Fibroblast of lung (primary cell): ENCODE data around the gene GLUL.

ENCODE experiments used
- EZH2 ChIP-seq: IDR thresholded peaks from 2 replicates; pipeline ENCODE4 v1.5.1; 2012; ENCODE audit warnings: low read length, control low read depth, mild to moderate bottlenecking; ENCODE audit errors: missing control alignments
- TF ChIP-seq, protein P1 (sequence below), 2 donors: IDR thresholded peaks in 1 of 2; conservative IDR thresholded peaks in 1 of 2; 1 replicate in 1 of 2; 2 replicates in 1 of 2; pipeline ENCODE4 v1.5.1; 2011 to 2012; ENCODE audit warnings: low read length in 2 of 2, control low read depth in 1 of 2, inconsistent platforms in 1 of 2, low read depth in 1 of 2, mild to moderate bottlenecking in 1 of 2

DNA sequence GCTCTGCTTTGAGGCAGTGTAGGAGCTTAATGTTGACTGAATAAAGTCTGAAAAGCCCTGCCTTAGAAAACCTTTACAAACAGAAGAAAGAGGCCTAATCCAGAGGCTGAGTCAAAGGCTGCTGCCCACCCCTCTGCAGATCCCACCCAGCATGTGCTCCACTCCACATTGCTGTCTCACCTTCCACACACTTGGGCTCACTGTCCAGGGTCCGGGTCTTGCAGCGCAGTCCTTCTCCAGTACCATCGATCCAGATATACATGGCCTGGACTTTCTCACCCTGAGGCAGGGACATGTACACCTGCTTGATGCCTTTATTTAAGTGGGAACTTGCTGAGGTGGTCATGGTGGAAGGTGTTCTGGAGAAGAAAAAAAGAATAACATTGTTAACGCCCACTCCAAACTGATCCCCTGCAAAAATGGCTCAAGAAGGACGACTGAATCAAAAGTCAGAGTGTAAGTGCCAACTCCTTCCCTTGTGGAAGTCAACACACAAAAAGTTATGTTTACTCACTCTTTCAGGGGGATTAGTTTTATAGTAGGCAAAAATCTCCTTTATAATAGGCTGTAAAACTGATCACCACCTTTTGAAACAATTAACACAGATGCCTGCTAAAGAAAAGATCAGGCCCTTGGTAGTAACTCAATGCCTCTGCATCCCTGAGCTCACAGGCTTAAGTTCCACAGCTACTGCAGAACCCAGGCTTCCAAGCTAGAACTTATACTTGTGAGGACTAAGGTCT is 3.0 kb downstream of the GLUL start:
- TF ChIP-seq EZH2 = no peak
- TF ChIP-seq, protein P1, sequence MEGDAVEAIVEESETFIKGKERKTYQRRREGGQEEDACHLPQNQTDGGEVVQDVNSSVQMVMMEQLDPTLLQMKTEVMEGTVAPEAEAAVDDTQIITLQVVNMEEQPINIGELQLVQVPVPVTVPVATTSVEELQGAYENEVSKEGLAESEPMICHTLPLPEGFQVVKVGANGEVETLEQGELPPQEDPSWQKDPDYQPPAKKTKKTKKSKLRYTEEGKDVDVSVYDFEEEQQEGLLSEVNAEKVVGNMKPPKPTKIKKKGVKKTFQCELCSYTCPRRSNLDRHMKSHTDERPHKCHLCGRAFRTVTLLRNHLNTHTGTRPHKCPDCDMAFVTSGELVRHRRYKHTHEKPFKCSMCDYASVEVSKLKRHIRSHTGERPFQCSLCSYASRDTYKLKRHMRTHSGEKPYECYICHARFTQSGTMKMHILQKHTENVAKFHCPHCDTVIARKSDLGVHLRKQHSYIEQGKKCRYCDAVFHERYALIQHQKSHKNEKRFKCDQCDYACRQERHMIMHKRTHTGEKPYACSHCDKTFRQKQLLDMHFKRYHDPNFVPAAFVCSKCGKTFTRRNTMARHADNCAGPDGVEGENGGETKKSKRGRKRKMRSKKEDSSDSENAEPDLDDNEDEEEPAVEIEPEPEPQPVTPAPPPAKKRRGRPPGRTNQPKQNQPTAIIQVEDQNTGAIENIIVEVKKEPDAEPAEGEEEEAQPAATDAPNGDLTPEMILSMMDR (conservative IDR thresholded peaks at IDR 0.05 in 1 of 2, IDR thresholded peaks at IDR 0.05 in 1 of 2; ENCODE audit: low read depth in 1 of 2, low read length in 2 of 2) = no peak
